Activated CD8-positive, alpha-beta T cell treated with anti-CD3 and anti-CD28 coated beads for 36 hours (primary cell): ENCODE measurements around the gene HCRTR2. TPM values are rescaled to one million over a fixed set of nuclear protein-coding genes. Genes with fewer than 3 reads are reported as not detected.
"Not testable (repeated sequence)": the region's sequence is repeated elsewhere in the genome, so short reads cannot be mapped to it uniquely, and the experiment has no call there.

Experiments
- ATAC-seq: fragments of 200-7000 bp; cut with Tn5 transposase; one replicate; pipeline ENCODE4 v1.10.0; 2021; ENCODE audit warnings: mild to moderate bottlenecking, moderate library complexity
- CTCF ChIA-PET: fragments of 350-600 bp; sonication (Branson Sonifier 250); formaldehyde crosslinking; loops from one replicate; lab custom pipeline; 2021; ENCODE audit warnings: antibody characterized with exemption; lab: Charles Lee
- POLR2A ChIA-PET: fragments of 350-600 bp; sonication (Branson Sonifier 250); formaldehyde crosslinking; loops from one replicate; lab custom pipeline; 2021; ENCODE audit warnings: antibody characterized with exemption; lab: Charles Lee
- DNase-seq: peaks from one replicate; pipeline ENCODE4 v3.0.0-alpha.2; 2020
- H3K27ac Mint-ChIP-seq: one replicate; pipeline ENCODE4 v1.8.0; 2021; ENCODE audit warnings: mild to moderate bottlenecking, mixed read lengths
- H3K27me3 Mint-ChIP-seq: one replicate; pipeline ENCODE4 v1.8.0; 2021; ENCODE audit warnings: mixed read lengths
- H3K36me3 Mint-ChIP-seq: one replicate; pipeline ENCODE4 v1.8.0; 2021; ENCODE audit warnings: low read depth, mixed read lengths
- H3K4me1 Mint-ChIP-seq: one replicate; pipeline ENCODE4 v1.8.0; 2021; ENCODE audit warnings: low read depth, mixed read lengths
- H3K4me3 Mint-ChIP-seq: one replicate; pipeline ENCODE4 v1.8.0; 2021; ENCODE audit warnings: mild to moderate bottlenecking, moderate library complexity, mixed read lengths
- H3K9me3 Mint-ChIP-seq: one replicate; pipeline ENCODE4 v1.8.0; 2021; ENCODE audit warnings: mixed read lengths
- CTCF ChIP-seq: fragments of 200-600 bp; IDR thresholded peaks from one replicate; pipeline ENCODE4 v1.8.0; 2022; ENCODE audit warnings: antibody characterized with exemption, mild to moderate bottlenecking
- intact Hi-C: fragments of 100-400 bp; cut with micrococcal nuclease; formaldehyde crosslinking; loops from one replicate; pipeline ENCODE4 v1.10.0; 2022
- total RNA-seq, 2 experiments: library from RNA; stranded (reverse); gene quantifications; one replicate each; pipeline ENCODE4 v1.2.3, GENCODE V29; 2021

The HCRTR2 gene
- total RNA-seq, 2 experiments from 2014 or later = not detected

- no peak overlapping the region for H3K4me3 Mint-ChIP-seq
- H3K4me1 Mint-ChIP-seq = no peaks in the 10 kb centered on the region
- H3K27me3 Mint-ChIP-seq = no peaks in the 10 kb centered on the region
- no peak for TF ChIP-seq CTCF
- ATAC-seq = no peak
- POLR2A ChIA-PET = no interaction called here
- intact Hi-C loops = no loop called here
- CTCF ChIA-PET = no interaction called here
- peaks cover 9% of the 10 kb centered on the region for H3K9me3 Mint-ChIP-seq
- no peaks in the 10 kb centered on the region for H3K36me3 Mint-ChIP-seq
- no peak overlapping the region for H3K27ac Mint-ChIP-seq
- no peak for DNase-seq
Measured at GRCh38 chr6:55290736-55291135, 116.4 kb downstream of the HCRTR2 start.

DNA sequence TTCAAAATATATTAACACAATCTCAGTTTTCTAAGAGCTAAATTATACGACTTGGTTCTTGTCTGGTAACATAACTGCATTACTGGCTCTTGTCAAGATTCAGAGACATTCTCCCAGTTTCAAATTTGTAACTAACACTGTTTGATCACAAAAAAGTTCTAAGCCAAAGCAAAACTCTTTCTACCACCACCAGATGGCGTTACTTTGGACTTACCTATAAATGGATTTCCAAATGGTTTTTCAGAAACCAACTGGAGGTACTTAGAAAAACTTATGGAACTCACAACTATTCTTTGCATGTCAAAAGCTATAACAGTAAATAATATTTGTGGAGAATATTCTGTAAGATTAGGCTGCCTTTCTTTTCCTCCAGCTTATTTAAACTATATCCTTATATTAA lies 118.8 kb downstream of the HCRTR2 start:
- no peak for TF ChIP-seq CTCF
- DNase-seq (no peak), ATAC-seq (no peak)
- POLR2A ChIA-PET = no interaction called here
- CTCF ChIA-PET = interaction anchor here (0.8 kb wide), 1 partner anchor 56 kb away, joined by 3 read pairs; no protein-coding TSS in a partner anchor
- H3K27me3 Mint-ChIP-seq = no peaks in the 10 kb centered on the region
- H3K9me3 Mint-ChIP-seq = peaks cover 7% of the 10 kb centered on the region
- no peak overlapping the region for H3K27ac Mint-ChIP-seq
- H3K36me3 Mint-ChIP-seq = no peaks in the 10 kb centered on the region
- H3K4me1 Mint-ChIP-seq = no peaks in the 10 kb centered on the region
- H3K4me3 Mint-ChIP-seq = no peak overlapping the region
- intact Hi-C loops = no loop called here

GRCh38 chr6:55297214-55297613 lies 122.9 kb downstream of the HCRTR2 start:
- H3K4me3 Mint-ChIP-seq, ATAC-seq: not testable (repeated sequence)

DNA sequence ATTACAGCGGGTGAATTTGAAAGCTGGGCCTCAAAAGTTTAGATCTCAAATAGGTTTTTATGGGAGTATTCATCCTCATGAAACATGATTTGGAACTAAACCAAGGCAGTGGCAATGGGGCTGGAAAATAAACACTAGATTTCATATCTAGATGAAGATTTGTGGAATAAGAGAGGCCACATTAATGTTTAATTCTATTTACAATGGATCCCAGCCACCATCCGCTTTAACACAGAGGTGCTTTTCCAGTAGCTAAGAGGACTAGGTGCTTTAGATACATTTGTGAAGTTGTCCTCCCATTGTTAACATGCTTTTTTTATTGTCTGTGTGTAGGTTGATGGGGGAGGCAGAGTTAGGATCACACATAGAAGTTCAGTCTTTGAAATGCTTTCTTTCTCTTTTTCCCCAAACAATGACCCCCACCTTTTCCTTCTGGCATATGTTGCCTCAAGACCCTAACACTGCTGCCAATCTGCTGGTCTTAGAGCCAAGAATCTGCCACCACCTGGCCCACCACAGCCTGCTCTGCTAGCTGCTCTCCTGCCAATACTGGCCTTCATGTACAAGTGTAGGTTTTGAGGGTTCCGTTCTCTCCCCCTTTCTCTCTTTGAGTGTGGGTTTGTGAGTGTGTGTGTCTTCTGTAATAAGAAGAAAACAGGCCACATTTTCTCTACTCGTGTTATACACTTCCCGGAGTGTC lies 125.1 kb downstream of the HCRTR2 start:
- intact Hi-C loops = no loop called here
- Mint-ChIP-seq H3K27me3 (no peaks in the 10 kb centered on the region), H3K36me3 (no peaks in the 10 kb centered on the region), H3K4me3 (no peak overlapping the region), H3K9me3 (peaks cover 8% of the 10 kb centered on the region), H3K4me1 (no peaks in the 10 kb centered on the region), H3K27ac (no peak overlapping the region)
- DNase-seq (no peak), ATAC-seq (no peak)
- ChIA-PET POLR2A (no interaction called here), CTCF (interaction anchor here (0.6 kb wide), 1 partner anchor 32 kb away, joined by 3 read pairs; no protein-coding TSS in a partner anchor)
- no peak for TF ChIP-seq CTCF

More at GRCh38 chr6:55297214-55297613, 122.9 kb downstream of the HCRTR2 start:
- H3K27me3 Mint-ChIP-seq, H3K36me3 Mint-ChIP-seq, DNase-seq, intact Hi-C loops, H3K4me1 Mint-ChIP-seq, POLR2A ChIA-PET, CTCF ChIA-PET, H3K9me3 Mint-ChIP-seq, H3K27ac Mint-ChIP-seq: not testable (repeated sequence)

- ATAC-seq (no peak), DNase-seq (no peak)
- intact Hi-C loops = no loop called here
- Mint-ChIP-seq H3K9me3 (peaks cover 9% of the 10 kb centered on the region), H3K27ac (no peak overlapping the region), H3K27me3 (no peaks in the 10 kb centered on the region), H3K4me3 (no peak overlapping the region), H3K4me1 (no peaks in the 10 kb centered on the region), H3K36me3 (no peaks in the 10 kb centered on the region)
- CTCF ChIA-PET = no interaction called here
- no peak for TF ChIP-seq CTCF
- POLR2A ChIA-PET = no interaction called here
Measured at GRCh38 chr6:55304747-55305146, 130.4 kb downstream of the HCRTR2 start.
